HG03378 (cell line): ENCODE measurements around the gene EIF2S1.
"Not testable (repeated sequence)": the region's sequence is repeated elsewhere in the genome, so short reads cannot be mapped to it uniquely, and the experiment has no call there.

ENCODE experiments used
- ATAC-seq: cut with Tn5 transposase; IDR thresholded peaks from one replicate; pipeline ENCODE4 v1.9.1; 2021; ENCODE audit warnings: mild to moderate bottlenecking, moderate library complexity; ENCODE audit not compliant: unreplicated experiment

Gene EIF2S1

DNA sequence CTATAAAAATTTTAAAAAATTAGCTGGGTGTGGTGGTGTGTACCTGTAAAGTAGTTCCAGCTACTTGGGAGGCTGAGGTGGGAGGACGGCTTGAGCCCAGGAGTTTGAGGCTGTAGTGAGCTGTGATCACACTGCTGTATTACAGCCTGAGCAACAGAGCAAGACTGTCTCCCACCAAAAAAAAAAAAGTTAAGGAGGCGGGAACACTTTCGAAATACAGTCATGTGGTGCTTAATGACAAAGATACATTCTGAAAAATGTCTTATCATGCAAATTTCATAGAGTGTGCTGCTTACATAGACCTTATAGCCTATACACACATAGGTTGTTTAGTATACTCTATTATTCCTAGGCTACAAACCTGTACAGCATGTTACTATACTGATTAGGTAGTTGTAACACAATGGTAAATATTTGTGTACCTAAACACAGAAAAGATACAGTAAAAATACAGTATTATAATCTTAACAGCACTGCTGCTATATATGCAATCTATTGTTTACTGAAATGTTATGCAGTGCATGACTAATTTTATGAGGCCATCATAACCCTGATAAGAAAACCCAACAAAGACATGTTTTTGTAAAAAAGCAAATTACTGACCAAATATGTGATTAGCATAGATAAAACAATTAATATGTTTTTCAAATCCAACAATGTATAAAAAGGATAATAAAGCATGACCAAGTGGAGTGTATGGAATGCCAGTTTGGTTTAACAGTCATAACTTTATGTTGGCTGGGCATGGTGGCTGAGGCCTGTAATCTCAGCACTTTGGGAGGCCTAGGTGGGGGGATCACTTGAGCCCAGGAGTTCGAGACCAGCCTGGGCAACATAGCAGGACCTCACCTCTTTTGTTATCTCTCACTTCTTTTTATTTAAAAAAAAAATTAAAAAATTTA lies 11.4 kb downstream of the EIF2S1 start:
- ATAC-seq, result no peak

DNA sequence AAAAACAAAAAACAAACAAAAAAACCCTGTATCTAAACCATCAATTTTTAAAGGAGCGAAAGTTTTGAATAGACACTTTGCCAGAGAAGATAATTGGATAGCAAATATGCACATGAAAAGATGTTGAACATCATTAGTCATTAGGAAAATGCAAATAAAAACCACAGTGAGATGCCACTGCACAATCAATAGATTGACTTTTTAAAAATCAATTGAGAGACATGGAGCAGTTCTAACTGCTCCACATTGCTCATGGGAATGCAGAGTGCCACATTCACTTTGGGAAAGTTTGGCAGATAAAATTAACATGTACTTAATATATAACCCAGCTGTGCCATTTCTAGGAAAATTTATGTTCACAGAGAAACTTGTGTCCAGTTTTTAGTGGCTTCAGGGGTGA lies 12.7 kb downstream of the EIF2S1 start:
- no peak for ATAC-seq

DNA sequence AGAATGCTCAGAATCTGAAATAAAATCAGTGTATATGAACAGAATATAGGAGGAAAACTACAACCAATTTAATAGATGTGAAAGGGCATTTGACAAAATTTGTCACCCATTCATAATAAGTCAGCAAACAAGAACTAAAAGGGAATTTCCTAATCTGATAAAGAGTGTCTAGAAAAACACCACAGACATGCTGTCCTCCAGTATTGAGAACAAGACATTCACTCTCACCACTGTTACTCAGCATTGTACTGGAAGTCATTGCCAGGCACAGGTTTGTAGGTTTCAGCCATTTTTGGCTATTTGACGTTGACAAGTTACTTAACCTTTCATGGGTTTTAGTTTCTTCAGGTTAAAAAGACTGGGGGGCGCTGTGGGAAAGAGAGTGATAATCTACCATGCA lies 13.2 kb downstream of the EIF2S1 start:
- no peak for ATAC-seq

DNA sequence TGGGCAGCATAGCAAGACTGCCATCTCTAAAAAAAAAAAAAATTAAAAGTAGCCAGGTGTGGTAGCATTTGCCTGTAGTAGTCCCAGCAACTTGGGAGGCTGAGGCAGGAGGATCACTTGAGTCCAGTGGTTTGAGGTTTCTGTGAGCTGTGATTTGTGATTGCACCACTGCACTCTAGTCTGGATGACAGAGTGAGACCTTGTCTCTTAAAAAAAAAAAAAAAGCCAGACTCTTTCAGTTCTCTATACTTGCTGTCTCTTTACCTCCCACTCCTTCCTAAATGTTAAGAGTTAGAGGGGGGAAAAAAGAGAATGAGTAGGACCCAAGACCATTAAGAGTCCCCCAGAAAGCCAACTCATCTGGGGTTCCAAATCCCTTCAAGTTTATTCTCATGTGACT lies 17.8 kb downstream of the EIF2S1 start:
- ATAC-seq, result no peak

DNA sequence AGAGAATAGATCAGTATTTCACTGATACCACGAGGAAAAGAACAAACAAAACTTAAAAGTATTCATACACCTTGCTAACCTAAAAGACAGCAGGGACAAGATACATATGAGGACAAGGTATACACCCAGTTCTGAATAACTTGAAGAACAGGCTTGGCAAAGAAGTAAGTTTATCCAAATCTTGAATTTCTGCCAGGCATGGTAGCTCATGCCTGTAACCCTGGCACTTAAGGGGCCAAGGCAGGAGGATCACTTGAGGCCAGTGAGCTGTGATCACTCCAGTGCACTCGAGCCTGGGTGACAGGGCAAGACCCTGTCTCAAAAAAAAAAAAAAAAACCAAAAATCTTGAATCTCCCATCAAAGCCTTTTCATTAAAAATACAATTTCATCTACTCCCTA lies 25.0 kb downstream of the EIF2S1 start:
- no peak for ATAC-seq

DNA sequence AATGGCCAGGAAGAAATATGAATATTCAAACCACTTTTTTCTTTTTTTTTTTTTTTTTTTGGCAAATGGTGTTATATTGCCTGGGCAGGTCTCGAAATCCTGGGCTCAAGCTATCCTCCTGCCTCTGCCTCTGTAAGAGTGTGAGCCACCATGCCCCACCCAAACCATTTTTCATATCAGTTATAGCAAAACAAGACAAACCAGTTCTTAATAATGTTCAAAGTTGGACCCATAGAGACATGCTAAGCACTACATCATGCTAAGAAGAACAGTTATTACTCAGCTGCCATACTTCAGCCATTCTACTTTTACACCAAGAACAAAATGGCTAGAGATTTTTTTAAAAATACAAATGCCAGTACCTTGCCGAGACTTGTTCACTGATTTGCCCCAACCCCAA lies 25.5 kb downstream of the EIF2S1 start:
- ATAC-seq, result no peak

DNA sequence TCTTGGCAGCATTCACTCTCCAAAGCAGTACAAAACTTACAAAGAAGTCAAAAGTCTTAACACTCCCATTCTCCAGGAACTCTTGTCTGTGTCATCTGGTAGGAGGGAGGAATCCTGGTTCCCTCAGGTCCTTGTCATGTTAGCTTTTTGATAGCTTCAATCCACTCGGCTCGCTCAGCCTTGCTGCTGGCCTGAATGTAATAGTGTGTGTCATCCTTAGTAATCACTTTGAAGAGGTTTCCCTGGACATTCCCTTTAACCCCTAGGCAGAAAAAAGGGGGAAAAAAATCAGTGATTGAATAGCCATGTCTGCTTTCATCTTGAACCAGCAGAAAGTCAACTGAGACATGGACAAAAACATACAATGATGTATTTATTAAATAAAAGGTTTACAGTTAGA lies 27.1 kb downstream of the EIF2S1 start:
- no peak for ATAC-seq

DNA sequence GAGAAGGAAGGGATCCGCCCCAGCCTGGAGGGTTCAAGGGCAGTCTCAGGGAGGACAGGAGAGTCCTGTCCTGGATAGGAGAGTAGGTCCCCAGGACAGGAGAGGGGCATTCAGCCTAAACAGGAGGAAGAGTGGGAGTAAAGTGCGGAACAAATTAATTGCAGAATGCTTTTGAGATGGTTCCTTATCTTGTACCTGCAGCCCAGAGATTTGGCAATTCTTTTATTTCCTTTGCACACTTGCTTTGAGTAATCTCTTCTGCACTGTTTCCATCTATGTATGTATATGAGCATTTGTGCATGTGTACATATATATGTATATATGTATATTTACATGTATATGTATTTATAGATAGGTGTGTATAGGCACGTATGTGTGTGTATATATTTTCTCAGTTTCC lies 29.1 kb downstream of the EIF2S1 start:
- no peak for ATAC-seq

DNA sequence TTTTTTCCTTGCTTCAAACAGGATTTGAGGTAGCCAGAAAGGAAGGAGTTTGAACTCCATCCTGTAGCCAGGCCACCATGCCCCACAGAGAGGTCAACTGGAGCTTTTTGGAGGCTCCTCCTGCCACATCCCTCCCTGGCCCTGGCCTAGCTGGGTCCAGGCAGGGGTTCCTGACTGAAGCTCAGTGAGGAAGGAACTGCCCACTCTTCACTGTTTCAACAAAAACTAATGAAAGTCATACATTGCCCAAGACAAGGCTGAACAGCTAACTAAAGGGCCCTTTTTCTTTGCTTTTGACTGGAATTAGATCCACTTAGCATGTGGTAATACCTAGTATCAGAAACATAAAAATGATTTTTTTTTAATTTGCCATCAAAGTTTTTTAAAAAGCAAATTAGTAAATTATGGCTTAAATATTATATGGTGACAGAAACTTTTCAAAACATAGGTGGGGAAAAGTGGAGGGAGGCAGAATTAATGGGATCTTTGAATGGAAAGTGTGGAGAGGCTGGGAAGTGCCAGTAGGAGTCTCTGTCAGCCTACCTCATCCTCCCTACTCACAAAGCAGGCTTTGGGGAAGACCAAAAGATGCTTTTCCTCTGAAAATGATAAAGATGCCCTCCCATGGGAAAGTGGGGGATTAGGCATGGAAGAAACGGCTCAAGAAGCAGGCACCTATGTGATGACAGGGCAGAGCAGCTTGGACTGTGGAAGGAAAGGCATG lies 29.8 kb downstream of the EIF2S1 start:
- ATAC-seq, result no peak

DNA sequence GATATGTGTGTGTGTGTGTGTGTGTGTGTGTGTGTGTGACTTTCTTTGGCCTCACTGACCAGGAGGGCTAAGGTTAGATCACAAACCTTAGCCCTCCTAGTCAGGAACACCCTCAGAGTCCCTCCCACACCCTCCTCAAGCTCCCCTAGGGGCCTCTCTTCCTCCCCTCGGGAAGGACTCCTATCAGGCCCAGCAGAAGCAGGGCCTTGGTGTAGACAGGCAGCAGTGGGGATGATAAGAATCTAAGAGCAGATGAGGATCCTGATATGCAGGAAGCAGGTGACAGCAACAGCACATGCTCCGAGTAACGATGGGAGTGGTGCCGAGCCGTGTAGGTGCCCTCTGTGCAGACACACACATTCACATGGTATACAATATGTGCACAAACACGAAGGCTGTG lies 31.1 kb downstream of the EIF2S1 start:
- no peak for ATAC-seq

DNA sequence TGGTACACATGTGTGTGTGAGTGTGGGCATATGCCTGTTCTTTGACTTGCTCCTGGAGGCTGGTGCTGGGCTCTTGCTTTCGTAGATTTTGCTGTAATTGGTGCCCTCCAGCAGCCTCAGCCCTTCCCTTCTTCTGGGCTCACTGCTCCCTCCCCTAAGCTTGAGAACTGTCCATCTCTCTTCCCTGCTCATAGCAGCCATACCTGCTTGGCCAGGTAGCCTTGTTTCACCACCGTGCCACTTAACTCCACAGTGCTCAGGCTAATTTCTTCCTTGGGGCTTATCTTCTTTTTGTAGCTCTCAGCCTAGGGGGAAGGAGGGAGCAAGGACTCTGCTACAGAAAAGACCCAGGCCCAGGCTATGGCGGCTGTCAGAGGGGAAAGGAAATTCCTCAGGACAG lies 32.0 kb downstream of the EIF2S1 start:
- ATAC-seq, result no peak

DNA sequence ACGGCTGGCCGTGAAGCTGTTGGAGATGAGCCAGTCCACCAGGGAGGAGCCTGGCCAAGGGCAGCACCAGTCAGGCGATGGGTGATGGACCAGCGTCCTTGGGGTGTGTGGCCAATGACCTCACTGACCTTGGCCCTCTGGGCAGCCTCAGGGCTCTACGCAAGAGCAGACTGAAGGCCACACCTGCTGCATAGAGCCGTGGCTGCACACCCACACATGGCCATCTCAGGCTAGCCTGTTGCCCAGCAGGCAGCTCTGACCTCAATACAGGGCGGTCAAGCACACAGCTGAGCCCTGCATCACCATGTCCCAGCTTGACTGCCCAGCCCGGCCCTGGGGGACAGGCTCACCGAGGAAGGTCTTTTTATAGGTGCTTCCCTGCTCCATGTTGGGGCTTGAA lies 32.7 kb downstream of the EIF2S1 start:
- no peak for ATAC-seq

DNA sequence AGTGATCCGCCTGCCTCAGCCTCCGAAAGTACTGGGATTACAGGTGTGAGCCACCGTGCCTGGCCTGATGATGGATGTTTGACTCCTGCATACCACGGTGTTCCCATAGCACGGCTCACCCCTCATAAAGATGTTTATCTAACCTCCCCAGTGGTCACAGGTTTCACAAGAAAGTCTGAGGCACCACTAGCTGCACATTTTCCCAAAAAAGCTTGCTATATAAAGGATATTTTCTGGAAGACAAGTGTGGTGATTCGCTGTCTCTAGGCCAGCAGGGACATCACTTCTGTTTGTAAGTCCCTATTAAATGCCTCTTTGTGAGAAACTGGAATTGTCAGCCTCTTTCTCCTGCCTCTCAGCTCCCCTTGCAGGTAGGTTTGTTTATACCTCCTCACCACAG lies 33.6 kb downstream of the EIF2S1 start:
- ATAC-seq, result no peak

DNA sequence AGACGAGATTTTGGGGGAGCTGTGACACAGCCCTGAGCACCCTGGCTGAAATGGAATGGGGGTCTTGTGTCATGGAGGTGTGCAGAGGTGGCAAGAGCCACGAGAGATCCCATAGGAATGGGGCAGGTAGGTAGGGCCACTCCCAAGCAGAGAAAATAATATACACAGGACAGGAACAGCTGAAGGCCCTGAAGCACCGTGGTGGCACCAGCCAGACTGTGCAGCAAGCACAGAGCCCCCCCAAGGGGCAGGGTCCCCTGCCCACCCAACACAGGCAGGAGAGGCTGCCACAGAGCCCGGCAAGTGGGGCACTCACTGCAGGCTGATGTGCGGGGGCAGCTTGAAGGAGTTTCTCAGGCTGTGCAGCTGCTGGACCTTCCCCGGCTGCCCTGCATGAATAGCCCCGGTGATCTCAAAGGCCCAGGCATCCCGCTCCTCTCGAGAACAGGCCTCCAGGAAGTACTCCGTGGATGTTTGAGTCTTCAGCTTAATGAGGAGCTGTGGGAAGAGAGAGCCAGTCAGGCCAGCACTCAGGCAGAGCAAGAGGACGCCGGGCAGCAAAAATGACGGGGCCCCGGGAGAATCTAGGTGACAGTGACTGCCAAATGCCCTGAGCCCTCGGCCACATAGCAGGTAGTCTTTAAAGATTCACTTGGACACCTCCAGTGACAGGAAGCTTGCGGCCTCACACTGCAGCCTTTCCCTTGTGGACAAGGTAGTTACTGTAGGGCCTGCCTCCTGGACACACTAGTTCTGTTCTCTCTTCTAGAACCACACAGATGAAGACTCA lies 35.2 kb downstream of the EIF2S1 start:
- no peak for ATAC-seq

DNA sequence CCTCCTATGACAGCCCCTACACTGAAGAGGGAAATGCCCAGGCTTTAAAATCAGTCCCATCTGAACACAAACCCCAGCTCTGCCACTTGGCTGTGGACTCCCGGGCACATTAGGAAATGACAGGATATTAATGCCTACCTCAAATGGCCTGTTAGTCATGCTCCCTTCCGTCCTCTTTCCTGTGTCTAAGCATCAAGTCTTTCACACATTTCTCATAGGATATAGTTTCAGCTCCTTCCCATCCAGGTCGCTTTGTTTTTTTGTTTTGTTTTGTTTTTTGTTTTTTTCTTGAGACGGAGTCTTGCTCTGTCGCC lies 35.7 kb downstream of the EIF2S1 start:
- ATAC-seq, result no peak

DNA sequence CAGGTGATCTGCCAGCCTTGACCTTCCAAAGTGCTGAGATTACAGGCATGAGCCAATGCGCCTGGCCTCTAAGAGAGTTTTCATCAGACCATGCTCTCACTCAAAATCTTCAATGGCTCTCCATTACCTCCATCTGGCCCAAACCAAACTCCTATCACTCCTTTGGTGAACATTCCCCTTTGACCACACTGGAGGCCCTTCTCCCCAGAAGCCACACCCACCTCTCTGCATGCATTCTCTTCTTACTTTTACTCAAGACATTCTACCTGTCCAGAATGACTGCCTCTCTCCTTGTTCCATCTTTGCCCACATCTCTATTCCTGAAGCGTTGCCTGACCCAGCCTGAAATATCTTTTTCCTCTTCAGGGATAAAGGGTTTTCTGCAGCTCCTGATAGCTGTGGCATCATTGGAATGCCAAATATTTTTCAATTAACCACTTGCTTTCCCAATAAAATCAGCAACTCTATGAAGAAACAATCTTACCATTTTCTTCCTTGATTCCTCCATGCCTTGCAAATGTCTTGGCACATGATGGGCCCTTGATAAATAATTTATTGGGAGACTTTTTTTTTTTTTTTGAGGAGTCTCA lies 36.3 kb downstream of the EIF2S1 start:
- no peak for ATAC-seq

DNA sequence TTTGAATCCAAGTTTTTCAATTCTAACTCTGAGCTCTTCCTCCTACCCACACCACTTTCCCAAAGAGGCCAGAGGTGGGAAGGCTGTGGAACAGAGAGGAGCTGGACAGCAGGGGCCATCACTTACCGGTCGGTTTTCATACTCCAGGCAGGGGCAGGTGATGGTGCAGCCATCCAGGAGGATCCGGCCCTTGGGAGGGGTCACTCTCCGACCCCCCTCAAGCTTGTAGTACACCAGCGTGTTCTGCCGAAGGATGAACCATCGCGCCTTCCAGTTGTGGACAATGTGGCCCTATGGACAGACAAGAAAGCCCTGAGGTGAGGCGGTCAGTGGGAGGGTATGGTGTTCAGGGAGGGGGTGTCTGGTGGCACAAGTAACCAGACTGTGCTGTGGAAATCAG lies 37.4 kb downstream of the EIF2S1 start:
- no peak for ATAC-seq

DNA sequence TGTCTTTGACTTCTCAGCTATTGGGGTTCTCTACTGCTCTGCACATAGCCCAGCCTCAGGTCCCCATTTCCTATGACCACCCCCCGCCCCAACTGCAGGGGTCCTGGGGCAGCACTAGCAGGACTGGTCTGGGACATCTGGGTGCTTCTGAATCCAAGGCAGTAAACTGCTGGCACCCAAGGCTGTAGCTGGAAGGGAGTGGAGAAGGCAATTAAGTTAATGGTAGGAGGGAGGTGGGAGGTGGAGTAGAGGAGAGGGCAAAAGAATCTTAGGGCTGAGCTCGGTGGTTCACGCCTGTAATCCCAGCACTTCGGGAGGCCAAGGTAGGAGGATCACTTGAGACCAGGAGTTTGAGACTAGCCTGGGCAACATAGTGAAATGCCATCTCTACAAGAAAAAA lies 40.3 kb downstream of the EIF2S1 start:
- no peak for ATAC-seq

DNA sequence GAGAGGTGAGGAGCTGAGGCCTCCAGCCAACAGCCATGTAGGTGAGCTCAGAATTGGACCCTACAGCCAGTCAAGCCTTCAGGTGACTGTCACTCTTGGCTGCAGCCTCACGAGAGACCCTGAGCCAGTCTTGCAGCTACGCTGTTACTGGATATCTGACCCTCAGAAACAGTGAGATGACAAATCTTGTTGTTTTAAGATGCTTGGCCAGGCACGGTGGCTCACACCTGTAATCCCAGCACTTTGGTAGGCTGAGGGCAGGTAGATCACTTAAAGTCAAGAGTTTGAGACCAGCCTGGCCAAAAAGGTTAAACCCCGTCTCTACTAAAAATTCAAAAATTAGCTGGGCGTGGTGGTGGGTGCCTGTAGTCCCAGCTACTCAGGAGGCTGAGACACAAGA lies 45.6 kb downstream of the EIF2S1 start:
- no peak for ATAC-seq

DNA sequence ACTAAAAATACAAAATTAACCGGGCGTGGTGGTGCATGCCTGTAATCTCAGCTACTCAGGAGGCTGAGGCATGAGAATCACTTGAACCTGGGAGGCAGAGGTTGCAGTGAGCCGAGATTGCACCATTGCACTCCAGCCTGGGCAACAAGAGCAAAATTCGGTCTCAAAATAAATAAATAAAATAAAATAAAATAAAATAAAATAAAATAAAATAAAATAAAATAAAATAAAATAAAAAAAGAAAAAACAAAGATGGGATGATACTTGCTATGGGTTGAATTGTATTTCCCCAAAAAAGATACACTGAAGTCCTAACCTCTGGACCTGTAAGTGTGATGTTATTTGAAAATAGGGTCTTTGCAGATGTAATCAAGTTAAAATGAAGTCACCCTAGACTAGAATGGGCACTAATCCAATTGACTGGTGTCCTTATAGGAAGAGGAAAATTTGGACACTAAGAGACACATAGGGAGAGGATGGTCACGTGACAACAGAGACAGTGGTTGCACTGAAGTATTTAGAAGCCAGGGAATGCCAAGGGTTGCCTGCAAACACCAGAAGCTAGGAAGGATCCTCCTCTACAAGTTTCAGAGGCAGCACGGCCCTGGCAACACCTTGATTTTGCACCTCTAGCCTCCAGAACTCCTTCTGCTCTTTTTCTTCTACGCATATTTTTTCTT lies 48.1 kb downstream of the EIF2S1 start:
- ATAC-seq, result not testable (repeated sequence)

DNA sequence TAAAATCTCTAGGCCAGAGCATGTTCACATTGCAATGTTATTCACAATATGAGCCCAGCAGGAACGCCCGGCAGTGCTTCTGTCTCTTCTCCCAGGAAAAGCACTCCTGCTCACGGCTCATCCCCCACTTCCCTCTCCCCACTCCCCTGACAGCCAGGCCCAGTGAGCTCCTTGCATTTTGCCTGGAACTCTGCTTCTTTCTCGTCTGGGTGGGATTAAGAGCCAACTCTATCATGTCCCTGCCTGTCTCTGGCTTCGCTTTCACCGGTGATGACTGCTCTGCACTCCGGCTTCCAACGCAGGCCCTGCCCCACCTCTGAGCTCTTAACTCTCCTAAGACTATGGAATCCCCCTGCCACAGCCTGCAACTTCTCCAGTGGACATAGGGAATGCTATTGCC lies 49.3 kb downstream of the EIF2S1 start:
- ATAC-seq, result no peak
